Breast epithelium (tissue), 3 donors: Measurements from ENCODE around the gene NOX3.

Experiments
- POLR2A ChIP-seq: fragments of 450-650 bp; IDR thresholded peaks from one replicate; pipeline ENCODE4 v1.6.1; 2016; ENCODE audit warnings: antibody characterized with exemption, mild to moderate bottlenecking, moderate library complexity
- TF ChIP-seq, protein P1 (sequence below), 3 donors: fragments of 450-650 bp; IDR thresholded peaks; one replicate each; pipeline ENCODE4 v1.5.1; 2016 to 2017; ENCODE audit warnings: antibody characterized with exemption in 3 of 3, mild to moderate bottlenecking in 3 of 3, moderate library complexity in 3 of 3

DNA sequence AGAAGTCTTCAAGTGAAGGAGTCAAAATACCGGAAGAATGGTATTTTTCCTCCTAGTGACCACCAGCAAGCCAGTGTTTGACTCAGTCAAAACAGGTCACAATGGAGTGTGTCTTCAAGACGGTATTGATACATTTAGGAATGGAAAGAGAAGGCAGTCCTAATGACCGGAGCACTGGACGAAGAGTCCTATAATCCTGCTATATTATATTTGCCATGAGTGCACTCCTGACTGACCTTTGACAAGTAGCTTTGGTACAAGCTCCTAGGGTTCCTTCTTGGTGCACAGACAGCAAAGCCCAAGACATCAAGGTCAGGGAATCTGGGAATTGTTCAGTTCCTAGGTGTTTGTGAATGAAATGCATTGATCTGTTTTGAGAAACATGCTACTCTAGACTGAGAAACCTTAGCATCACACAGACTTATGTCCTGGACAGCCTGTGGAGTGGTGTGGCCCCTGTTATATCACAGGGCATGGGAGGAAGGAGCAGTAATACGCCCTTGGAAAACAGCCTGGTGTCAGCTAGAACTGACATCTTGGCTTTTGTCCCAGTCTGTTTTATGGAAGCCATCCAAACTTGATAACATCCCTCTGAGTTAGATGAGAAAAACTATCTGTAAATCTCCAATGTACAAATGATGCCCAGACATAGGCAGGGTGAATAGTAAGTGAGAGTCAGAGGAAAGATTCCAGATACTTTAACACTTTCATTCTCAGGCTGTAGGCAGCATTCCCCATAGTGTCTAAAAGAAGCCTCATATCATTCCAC, 18.5 kb downstream of the NOX3 start:
- TF ChIP-seq, protein P1, sequence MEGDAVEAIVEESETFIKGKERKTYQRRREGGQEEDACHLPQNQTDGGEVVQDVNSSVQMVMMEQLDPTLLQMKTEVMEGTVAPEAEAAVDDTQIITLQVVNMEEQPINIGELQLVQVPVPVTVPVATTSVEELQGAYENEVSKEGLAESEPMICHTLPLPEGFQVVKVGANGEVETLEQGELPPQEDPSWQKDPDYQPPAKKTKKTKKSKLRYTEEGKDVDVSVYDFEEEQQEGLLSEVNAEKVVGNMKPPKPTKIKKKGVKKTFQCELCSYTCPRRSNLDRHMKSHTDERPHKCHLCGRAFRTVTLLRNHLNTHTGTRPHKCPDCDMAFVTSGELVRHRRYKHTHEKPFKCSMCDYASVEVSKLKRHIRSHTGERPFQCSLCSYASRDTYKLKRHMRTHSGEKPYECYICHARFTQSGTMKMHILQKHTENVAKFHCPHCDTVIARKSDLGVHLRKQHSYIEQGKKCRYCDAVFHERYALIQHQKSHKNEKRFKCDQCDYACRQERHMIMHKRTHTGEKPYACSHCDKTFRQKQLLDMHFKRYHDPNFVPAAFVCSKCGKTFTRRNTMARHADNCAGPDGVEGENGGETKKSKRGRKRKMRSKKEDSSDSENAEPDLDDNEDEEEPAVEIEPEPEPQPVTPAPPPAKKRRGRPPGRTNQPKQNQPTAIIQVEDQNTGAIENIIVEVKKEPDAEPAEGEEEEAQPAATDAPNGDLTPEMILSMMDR (IDR thresholded peaks at IDR 0.05), result no peak
- TF ChIP-seq POLR2A, result no peak
